ENCODE results near the gene TSHZ2.

GRCh38 chr20:53296025-53296424 lies 323.9 kb downstream of the TSHZ2 start:
- TF ChIP-seq CTCF (IDR thresholded peaks at IDR 0.05), result no peak
- TF ChIP-seq POLR2A (IDR thresholded peaks at IDR 0.05), result no peak

All from testis (tissue), 2 donors.